HTERT RPE-1 (cell line): ENCODE results near the gene WDR72.
"Not testable (repeated sequence)": the region's sequence is repeated elsewhere in the genome, so short reads cannot be mapped to it uniquely, and the experiment has no call there.

Experiments used
- in situ Hi-C: fragments of 300-500 bp; cut with MboI; formaldehyde crosslinking; loops from 4 replicates; pipeline ENCODE4 v1.14.3; 2020; ENCODE audit warnings: low sequenced_read_pairs

The WDR72 gene

GRCh38 chr15:53591041-53591440 lies 168.4 kb downstream of the WDR72 start:
- in situ Hi-C loops: no loop called here

GRCh38 chr15:53590380-53590779 lies 169.1 kb downstream of the WDR72 start:
- in situ Hi-C loops: no loop called here

GRCh38 chr15:53589520-53590057 lies 169.9 kb downstream of the WDR72 start:
- in situ Hi-C loops: no loop called here

- in situ Hi-C loops: no loop called here
These were observed 170.7 kb downstream of the WDR72 start for GRCh38 chr15:53588773-53589172.

- in situ Hi-C loops: no loop called here
These were observed 172.7 kb downstream of the WDR72 start for GRCh38 chr15:53586799-53587198.

GRCh38 chr15:53581513-53581912 lies 177.9 kb downstream of the WDR72 start:
- in situ Hi-C loops: no loop called here

GRCh38 chr15:53580366-53580765 lies 179.1 kb downstream of the WDR72 start:
- in situ Hi-C loops: no loop called here

- in situ Hi-C loops: no loop called here
These were observed 182.6 kb downstream of the WDR72 start for GRCh38 chr15:53576841-53577240.

GRCh38 chr15:53573091-53573490 lies 186.4 kb downstream of the WDR72 start:
- in situ Hi-C loops: no loop called here

GRCh38 chr15:53569751-53570480 lies 189.5 kb downstream of the WDR72 start:
- in situ Hi-C loops: no loop called here

- in situ Hi-C loops: no loop called here
These were observed 192.6 kb downstream of the WDR72 start for GRCh38 chr15:53566912-53567311.

- in situ Hi-C loops: no loop called here
These were observed 193.7 kb downstream of the WDR72 start for GRCh38 chr15:53565721-53566120.

GRCh38 chr15:53564647-53565046 lies 194.8 kb downstream of the WDR72 start:
- in situ Hi-C loops: no loop called here

- in situ Hi-C loops: no loop called here
These were observed 195.8 kb downstream of the WDR72 start for GRCh38 chr15:53563627-53564026.

GRCh38 chr15:53559364-53560277 lies 199.8 kb downstream of the WDR72 start:
- in situ Hi-C loops: no loop called here

- in situ Hi-C loops: no loop called here
These were observed 201.1 kb downstream of the WDR72 start for GRCh38 chr15:53558384-53558783.

- in situ Hi-C loops: no loop called here
These were observed 204.2 kb downstream of the WDR72 start for GRCh38 chr15:53555226-53555625.

- in situ Hi-C loops: no loop called here
These were observed 209.7 kb downstream of the WDR72 start for GRCh38 chr15:53549697-53550305.

- in situ Hi-C loops: no loop called here
These were observed 211.2 kb downstream of the WDR72 start for GRCh38 chr15:53548236-53548635.

- in situ Hi-C loops: not testable (repeated sequence)
These were observed 218.7 kb downstream of the WDR72 start for GRCh38 chr15:53540626-53541300.

- in situ Hi-C loops: no loop called here
These were observed 219.6 kb downstream of the WDR72 start for GRCh38 chr15:53539878-53540277.
